GM23338 (cell line): ENCODE measurements around the gene ZCCHC17. TPM values are rescaled to one million over a fixed set of nuclear protein-coding genes. Genes with fewer than 3 reads are reported as not detected.

Source experiments
- ATAC-seq: fragments of 200-7000 bp; cut with Tn5 transposase; 3 replicates; pipeline ENCODE4 v1.9.1; 2020
- DNase-seq: peaks from one replicate; pipeline ENCODE4 v3.0.0-alpha.2; 2015; ENCODE audit warnings: low spot score
- H2AFZ ChIP-seq: fragments of 200-600 bp; sonication (generic); 2 replicates; pipeline ENCODE4 v1.8.0; 2016; ENCODE audit warnings: antibody characterized with exemption, mild to moderate bottlenecking, moderate library complexity
- H3F3A ChIP-seq: fragments of 200-600 bp; sonication (generic); replicated peaks from 2 replicates; pipeline ENCODE4 v1.8.0; 2017; ENCODE audit warnings: antibody characterized with exemption, mixed run types, low read depth
- H3K27ac ChIP-seq: fragments of 200-600 bp; sonication (generic); 2 replicates; pipeline ENCODE4 v1.6.1; 2016; ENCODE audit warnings: low read depth
- H3K27me3 ChIP-seq: fragments of 200-600 bp; sonication (generic); 2 replicates; pipeline ENCODE4 v1.8.0; 2016; ENCODE audit warnings: mild to moderate bottlenecking, mixed run types, moderate library complexity; ENCODE audit not compliant: insufficient read depth
- H3K36me3 ChIP-seq: fragments of 200-600 bp; sonication (generic); 2 replicates; pipeline ENCODE4 v1.8.0; 2016; ENCODE audit warnings: mild to moderate bottlenecking; ENCODE audit not compliant: insufficient read depth
- H3K4me1 ChIP-seq: fragments of 200-600 bp; sonication (generic); 2 replicates; pipeline ENCODE4 v1.8.0; 2016; ENCODE audit warnings: mild to moderate bottlenecking, moderate library complexity; ENCODE audit not compliant: insufficient read depth
- H3K4me2 ChIP-seq: fragments of 200-600 bp; sonication (generic); 2 replicates; pipeline ENCODE4 v1.7.1; 2017; ENCODE audit warnings: mixed run types
- H3K4me3 ChIP-seq: fragments of 200-600 bp; sonication (generic); 2 replicates; pipeline ENCODE4 v1.6.1; 2016; ENCODE audit warnings: mixed run types
- H3K79me2 ChIP-seq: fragments of 200-600 bp; sonication (generic); replicated peaks from 2 replicates; pipeline ENCODE4 v1.8.0; 2017; ENCODE audit warnings: mild to moderate bottlenecking; ENCODE audit not compliant: insufficient read depth
- H3K9me2 ChIP-seq: fragments of 200-600 bp; sonication (generic); 2 replicates; pipeline ENCODE4 v1.8.0; 2017; ENCODE audit not compliant: insufficient read depth
- H4K20me1 ChIP-seq: fragments of 200-600 bp; sonication (generic); replicated peaks from 2 replicates; pipeline ENCODE4 v1.8.0; 2017; ENCODE audit warnings: mild to moderate bottlenecking; ENCODE audit not compliant: insufficient read depth
- H3K27ac Mint-ChIP-seq: 2 replicates; pipeline ENCODE4 v1.8.0; 2020; ENCODE audit warnings: inconsistent platforms, mild to moderate bottlenecking, moderate library complexity, mixed read lengths
- H3K27me3 Mint-ChIP-seq: 3 replicates; pipeline ENCODE4 v1.8.0; 2022; ENCODE audit warnings: low read depth, mild to moderate bottlenecking, moderate library complexity, mixed read lengths, inconsistent platforms; ENCODE audit not compliant: insufficient read depth, poor library complexity
- H3K36me3 Mint-ChIP-seq: 3 replicates; pipeline ENCODE4 v1.8.0; 2021; ENCODE audit warnings: low read depth, mild to moderate bottlenecking, inconsistent platforms, moderate library complexity, mixed read lengths
- H3K4me1 Mint-ChIP-seq: 3 replicates; pipeline ENCODE4 v1.8.0; 2020; ENCODE audit warnings: mild to moderate bottlenecking, inconsistent platforms, mixed read lengths
- H3K4me3 Mint-ChIP-seq: 3 replicates; pipeline ENCODE4 v1.8.0; 2021; ENCODE audit warnings: moderate library complexity, mild to moderate bottlenecking, inconsistent platforms, mixed read lengths
- H3K9me3 Mint-ChIP-seq: 3 replicates; pipeline ENCODE4 v1.8.0; 2020; ENCODE audit warnings: moderate library complexity, mild to moderate bottlenecking, inconsistent platforms, mixed read lengths
- CREB1 ChIP-seq: fragments of 250-450 bp; sonication (Bioruptor Pico); IDR thresholded peaks from 2 replicates; pipeline ENCODE4 v1.5.0; 2020; ENCODE audit warnings: low read depth, mild to moderate bottlenecking, moderate library complexity
- EZH2 ChIP-seq: fragments of 200-600 bp; sonication (generic); IDR thresholded peaks from one replicate; pipeline ENCODE4 v1.8.0; 2017; ENCODE audit warnings: antibody characterized with exemption, mild to moderate bottlenecking, low read depth; ENCODE audit not compliant: unreplicated experiment
- EZH2phosphoT487 ChIP-seq: fragments of 200-600 bp; sonication (generic); IDR thresholded peaks from one replicate; pipeline ENCODE4 v1.8.1; 2018; ENCODE audit warnings: antibody characterized with exemption; ENCODE audit not compliant: unreplicated experiment
- JUNB ChIP-seq: IDR thresholded peaks from one replicate; pipeline ENCODE4 v1.6.1; 2016; ENCODE audit warnings: antibody characterized with exemption; ENCODE audit not compliant: unreplicated experiment
- NANOG ChIP-seq: IDR thresholded peaks from 2 replicates; pipeline ENCODE4 v1.6.1; 2016; ENCODE audit warnings: antibody characterized with exemption, borderline replicate concordance
- POLR2AphosphoS5 ChIP-seq: IDR thresholded peaks from 2 replicates; pipeline ENCODE4 v1.6.1; 2016; ENCODE audit warnings: antibody characterized with exemption, low read depth
- STAT1 ChIP-seq: IDR thresholded peaks from one replicate; pipeline ENCODE4 v1.6.1; 2016; ENCODE audit warnings: antibody characterized with exemption; ENCODE audit not compliant: unreplicated experiment
- ZNF114 ChIP-seq: fragments of 250-450 bp; sonication (Bioruptor Pico); IDR thresholded peaks from 2 replicates; pipeline ENCODE4 v1.5.0; 2020; ENCODE audit warnings: mild to moderate bottlenecking, moderate library complexity
- ZNF331 ChIP-seq: fragments of 250-450 bp; sonication (Bioruptor Pico); IDR thresholded peaks from 2 replicates; pipeline ENCODE4 v1.5.0; 2020; ENCODE audit warnings: low read depth, mild to moderate bottlenecking, moderate library complexity
- polyA plus RNA-seq: library from polyadenylated mRNA; unstranded; fragments of >200 nt; fragmentation: Nextera tagmentation; extraction: Ambion mirVana; gene quantifications from 2 replicates; pipeline ENCODE4 v1.2.1, GENCODE V29; 2016
- total RNA-seq: library from RNA; depleted of rRNA; stranded (reverse); fragments of >200 nt; shearing (Covaris generic); gene quantifications from 2 replicates; pipeline ENCODE4 v1.2.3, GENCODE V29; 2014
- TF ChIP-seq, protein P1 (sequence below): IDR thresholded peaks from 2 replicates; pipeline ENCODE4 v1.6.1; 2016; ENCODE audit warnings: antibody characterized with exemption
- TF ChIP-seq, protein P2 (sequence below), 2 experiments: fragments of 200-600 bp in 1 of 2; sonication (generic) in 1 of 2; conservative IDR thresholded peaks; 2 replicates each; pipeline versions ENCODE4 v1.5.1 to v1.6.1; 2016 to 2017; ENCODE audit warnings: antibody characterized with exemption in 2 of 2, low read depth in 2 of 2, mild to moderate bottlenecking in 2 of 2, moderate library complexity in 1 of 2
- TF ChIP-seq, protein P3 (sequence below): fragments of 250-450 bp; sonication (Bioruptor Pico); IDR thresholded peaks from 2 replicates; pipeline ENCODE4 v1.5.0; 2020; ENCODE audit warnings: mild to moderate bottlenecking, moderate library complexity
- TF ChIP-seq, protein P4 (sequence below): IDR thresholded peaks from one replicate; pipeline ENCODE4 v1.6.1; 2018; ENCODE audit warnings: antibody characterized with exemption; ENCODE audit not compliant: unreplicated experiment

Gene ZCCHC17
- total and polyA plus RNA-seq, 2 experiments from 2014 or later: 40.1 to 134 TPM

DNA sequence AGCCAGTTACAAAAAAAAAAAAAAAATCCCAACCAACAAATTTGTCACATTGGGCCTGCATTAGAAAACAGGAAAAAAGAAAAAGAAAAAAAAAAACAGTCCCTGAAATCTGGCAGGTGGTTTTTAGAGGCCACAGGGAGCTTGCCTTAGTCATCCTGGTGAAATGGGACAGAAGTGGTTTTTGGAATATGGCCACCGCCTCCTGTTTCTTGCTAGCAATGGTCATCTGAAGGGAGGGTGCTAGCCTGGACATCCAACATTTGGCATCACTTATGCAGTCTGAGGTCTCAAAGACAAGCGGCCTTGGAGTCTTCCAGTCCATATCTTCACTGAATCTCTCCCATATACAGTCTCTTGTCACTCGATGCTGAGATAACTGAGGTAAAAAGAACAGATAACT, 37.1 kb upstream of the ZCCHC17 start:
- peaks cover 64% of the 10 kb centered on the region for H3K36me3 Mint-ChIP-seq
- no peak overlapping the region for H3K4me3 Mint-ChIP-seq
- H3K27me3 ChIP-seq: no peaks in the 10 kb centered on the region
- no peak overlapping the region for H3K27ac Mint-ChIP-seq
- no peaks in the 10 kb centered on the region for H3K79me2 ChIP-seq
- no peak overlapping the region for H3K4me2 ChIP-seq
- no peaks in the 10 kb centered on the region for H3K9me2 ChIP-seq
- H3F3A ChIP-seq: peaks cover 11% of the 10 kb centered on the region
- H3K9me3 Mint-ChIP-seq: no peaks in the 10 kb centered on the region
- TF ChIP-seq STAT1 (no peak), EZH2 (no peak), CREB1 (CRISPR knock-in tag) (no peak), ZNF331 (CRISPR knock-in tag) (no peak), EZH2phosphoT487 (no peak), ZNF114 (CRISPR knock-in tag) (no peak), POLR2AphosphoS5 (no peak), NANOG (no peak), JUNB (no peak)
- TF ChIP-seq, protein P1, sequence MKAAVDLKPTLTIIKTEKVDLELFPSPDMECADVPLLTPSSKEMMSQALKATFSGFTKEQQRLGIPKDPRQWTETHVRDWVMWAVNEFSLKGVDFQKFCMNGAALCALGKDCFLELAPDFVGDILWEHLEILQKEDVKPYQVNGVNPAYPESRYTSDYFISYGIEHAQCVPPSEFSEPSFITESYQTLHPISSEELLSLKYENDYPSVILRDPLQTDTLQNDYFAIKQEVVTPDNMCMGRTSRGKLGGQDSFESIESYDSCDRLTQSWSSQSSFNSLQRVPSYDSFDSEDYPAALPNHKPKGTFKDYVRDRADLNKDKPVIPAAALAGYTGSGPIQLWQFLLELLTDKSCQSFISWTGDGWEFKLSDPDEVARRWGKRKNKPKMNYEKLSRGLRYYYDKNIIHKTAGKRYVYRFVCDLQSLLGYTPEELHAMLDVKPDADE: no peak
- TF ChIP-seq, protein P2, sequence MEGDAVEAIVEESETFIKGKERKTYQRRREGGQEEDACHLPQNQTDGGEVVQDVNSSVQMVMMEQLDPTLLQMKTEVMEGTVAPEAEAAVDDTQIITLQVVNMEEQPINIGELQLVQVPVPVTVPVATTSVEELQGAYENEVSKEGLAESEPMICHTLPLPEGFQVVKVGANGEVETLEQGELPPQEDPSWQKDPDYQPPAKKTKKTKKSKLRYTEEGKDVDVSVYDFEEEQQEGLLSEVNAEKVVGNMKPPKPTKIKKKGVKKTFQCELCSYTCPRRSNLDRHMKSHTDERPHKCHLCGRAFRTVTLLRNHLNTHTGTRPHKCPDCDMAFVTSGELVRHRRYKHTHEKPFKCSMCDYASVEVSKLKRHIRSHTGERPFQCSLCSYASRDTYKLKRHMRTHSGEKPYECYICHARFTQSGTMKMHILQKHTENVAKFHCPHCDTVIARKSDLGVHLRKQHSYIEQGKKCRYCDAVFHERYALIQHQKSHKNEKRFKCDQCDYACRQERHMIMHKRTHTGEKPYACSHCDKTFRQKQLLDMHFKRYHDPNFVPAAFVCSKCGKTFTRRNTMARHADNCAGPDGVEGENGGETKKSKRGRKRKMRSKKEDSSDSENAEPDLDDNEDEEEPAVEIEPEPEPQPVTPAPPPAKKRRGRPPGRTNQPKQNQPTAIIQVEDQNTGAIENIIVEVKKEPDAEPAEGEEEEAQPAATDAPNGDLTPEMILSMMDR (conservative IDR thresholded peaks at IDR 0.05; ENCODE audit: low read depth in 2 of 2): no peak
- TF ChIP-seq, protein P3, sequence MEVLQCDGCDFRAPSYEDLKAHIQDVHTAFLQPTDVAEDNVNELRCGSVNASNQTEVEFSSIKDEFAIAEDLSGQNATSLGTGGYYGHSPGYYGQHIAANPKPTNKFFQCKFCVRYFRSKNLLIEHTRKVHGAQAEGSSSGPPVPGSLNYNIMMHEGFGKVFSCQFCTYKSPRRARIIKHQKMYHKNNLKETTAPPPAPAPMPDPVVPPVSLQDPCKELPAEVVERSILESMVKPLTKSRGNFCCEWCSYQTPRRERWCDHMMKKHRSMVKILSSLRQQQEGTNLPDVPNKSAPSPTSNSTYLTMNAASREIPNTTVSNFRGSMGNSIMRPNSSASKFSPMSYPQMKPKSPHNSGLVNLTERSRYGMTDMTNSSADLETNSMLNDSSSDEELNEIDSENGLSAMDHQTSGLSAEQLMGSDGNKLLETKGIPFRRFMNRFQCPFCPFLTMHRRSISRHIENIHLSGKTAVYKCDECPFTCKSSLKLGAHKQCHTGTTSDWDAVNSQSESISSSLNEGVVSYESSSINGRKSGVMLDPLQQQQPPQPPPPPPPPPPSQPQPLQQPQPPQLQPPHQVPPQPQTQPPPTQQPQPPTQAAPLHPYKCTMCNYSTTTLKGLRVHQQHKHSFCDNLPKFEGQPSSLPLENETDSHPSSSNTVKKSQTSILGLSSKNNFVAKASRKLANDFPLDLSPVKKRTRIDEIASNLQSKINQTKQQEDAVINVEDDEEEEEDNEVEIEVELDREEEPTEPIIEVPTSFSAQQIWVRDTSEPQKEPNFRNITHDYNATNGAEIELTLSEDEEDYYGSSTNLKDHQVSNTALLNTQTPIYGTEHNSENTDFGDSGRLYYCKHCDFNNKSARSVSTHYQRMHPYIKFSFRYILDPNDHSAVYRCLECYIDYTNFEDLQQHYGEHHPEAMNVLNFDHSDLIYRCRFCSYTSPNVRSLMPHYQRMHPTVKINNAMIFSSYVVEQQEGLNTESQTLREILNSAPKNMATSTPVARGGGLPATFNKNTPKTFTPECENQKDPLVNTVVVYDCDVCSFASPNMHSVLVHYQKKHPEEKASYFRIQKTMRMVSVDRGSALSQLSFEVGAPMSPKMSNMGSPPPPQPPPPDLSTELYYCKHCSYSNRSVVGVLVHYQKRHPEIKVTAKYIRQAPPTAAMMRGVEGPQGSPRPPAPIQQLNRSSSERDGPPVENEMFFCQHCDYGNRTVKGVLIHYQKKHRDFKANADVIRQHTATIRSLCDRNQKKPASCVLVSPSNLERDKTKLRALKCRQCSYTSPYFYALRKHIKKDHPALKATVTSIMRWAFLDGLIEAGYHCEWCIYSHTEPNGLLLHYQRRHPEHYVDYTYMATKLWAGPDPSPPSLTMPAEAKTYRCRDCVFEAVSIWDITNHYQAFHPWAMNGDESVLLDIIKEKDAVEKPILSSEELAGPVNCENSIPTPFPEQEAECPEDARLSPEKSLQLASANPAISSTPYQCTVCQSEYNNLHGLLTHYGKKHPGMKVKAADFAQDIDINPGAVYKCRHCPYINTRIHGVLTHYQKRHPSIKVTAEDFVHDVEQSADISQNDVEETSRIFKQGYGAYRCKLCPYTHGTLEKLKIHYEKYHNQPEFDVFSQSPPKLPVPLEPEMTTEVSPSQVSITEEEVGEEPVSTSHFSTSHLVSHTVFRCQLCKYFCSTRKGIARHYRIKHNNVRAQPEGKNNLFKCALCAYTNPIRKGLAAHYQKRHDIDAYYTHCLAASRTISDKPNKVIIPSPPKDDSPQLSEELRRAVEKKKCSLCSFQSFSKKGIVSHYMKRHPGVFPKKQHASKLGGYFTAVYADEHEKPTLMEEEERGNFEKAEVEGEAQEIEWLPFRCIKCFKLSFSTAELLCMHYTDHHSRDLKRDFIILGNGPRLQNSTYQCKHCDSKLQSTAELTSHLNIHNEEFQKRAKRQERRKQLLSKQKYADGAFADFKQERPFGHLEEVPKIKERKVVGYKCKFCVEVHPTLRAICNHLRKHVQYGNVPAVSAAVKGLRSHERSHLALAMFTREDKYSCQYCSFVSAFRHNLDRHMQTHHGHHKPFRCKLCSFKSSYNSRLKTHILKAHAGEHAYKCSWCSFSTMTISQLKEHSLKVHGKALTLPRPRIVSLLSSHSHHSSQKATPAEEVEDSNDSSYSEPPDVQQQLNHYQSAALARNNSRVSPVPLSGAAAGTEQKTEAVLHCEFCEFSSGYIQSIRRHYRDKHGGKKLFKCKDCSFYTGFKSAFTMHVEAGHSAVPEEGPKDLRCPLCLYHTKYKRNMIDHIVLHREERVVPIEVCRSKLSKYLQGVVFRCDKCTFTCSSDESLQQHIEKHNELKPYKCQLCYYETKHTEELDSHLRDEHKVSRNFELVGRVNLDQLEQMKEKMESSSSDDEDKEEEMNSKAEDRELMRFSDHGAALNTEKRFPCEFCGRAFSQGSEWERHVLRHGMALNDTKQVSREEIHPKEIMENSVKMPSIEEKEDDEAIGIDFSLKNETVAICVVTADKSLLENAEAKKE: no peak
- TF ChIP-seq, protein P4, sequence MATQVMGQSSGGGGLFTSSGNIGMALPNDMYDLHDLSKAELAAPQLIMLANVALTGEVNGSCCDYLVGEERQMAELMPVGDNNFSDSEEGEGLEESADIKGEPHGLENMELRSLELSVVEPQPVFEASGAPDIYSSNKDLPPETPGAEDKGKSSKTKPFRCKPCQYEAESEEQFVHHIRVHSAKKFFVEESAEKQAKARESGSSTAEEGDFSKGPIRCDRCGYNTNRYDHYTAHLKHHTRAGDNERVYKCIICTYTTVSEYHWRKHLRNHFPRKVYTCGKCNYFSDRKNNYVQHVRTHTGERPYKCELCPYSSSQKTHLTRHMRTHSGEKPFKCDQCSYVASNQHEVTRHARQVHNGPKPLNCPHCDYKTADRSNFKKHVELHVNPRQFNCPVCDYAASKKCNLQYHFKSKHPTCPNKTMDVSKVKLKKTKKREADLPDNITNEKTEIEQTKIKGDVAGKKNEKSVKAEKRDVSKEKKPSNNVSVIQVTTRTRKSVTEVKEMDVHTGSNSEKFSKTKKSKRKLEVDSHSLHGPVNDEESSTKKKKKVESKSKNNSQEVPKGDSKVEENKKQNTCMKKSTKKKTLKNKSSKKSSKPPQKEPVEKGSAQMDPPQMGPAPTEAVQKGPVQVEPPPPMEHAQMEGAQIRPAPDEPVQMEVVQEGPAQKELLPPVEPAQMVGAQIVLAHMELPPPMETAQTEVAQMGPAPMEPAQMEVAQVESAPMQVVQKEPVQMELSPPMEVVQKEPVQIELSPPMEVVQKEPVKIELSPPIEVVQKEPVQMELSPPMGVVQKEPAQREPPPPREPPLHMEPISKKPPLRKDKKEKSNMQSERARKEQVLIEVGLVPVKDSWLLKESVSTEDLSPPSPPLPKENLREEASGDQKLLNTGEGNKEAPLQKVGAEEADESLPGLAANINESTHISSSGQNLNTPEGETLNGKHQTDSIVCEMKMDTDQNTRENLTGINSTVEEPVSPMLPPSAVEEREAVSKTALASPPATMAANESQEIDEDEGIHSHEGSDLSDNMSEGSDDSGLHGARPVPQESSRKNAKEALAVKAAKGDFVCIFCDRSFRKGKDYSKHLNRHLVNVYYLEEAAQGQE: no peak
- no peak overlapping the region for H3K4me3 ChIP-seq
- H2AFZ ChIP-seq: no peak overlapping the region
- DNase-seq (no peak), ATAC-seq (no peak)
- no peaks in the 10 kb centered on the region for H3K27me3 Mint-ChIP-seq
- H3K36me3 ChIP-seq: peaks cover 55% of the 10 kb centered on the region
- H4K20me1 ChIP-seq: peaks cover 3% of the 10 kb centered on the region; the same call in 1 of the 2 replicates
- H3K4me1 ChIP-seq: no peaks in the 10 kb centered on the region
- no peak overlapping the region for H3K27ac ChIP-seq
- no peaks in the 10 kb centered on the region; the same call in 2 of the 3 replicates for H3K4me1 Mint-ChIP-seq
